Thyroid gland (tissue), 4 donors: ENCODE data around the gene KLF12.

Experiments
- POLR2A ChIP-seq, 2 donors: fragments of 450-650 bp; IDR thresholded peaks; one replicate each; pipeline ENCODE4 v1.6.1; 2017; ENCODE audit warnings: antibody characterized with exemption in 2 of 2, mild to moderate bottlenecking in 2 of 2, moderate library complexity in 1 of 2
- TF ChIP-seq, protein P1 (sequence below), 6 experiments: fragments of 200-600 bp in 3 of 6; fragments of 450-650 bp in 3 of 6; sonication (generic) in 3 of 6; IDR thresholded peaks; one replicate each; pipeline ENCODE4 v1.5.1; 2016 to 2019; ENCODE audit warnings: antibody characterized with exemption in 6 of 6, mild to moderate bottlenecking in 2 of 6, inconsistent platforms in 1 of 6, moderate library complexity in 1 of 6

- TF ChIP-seq, protein P1, sequence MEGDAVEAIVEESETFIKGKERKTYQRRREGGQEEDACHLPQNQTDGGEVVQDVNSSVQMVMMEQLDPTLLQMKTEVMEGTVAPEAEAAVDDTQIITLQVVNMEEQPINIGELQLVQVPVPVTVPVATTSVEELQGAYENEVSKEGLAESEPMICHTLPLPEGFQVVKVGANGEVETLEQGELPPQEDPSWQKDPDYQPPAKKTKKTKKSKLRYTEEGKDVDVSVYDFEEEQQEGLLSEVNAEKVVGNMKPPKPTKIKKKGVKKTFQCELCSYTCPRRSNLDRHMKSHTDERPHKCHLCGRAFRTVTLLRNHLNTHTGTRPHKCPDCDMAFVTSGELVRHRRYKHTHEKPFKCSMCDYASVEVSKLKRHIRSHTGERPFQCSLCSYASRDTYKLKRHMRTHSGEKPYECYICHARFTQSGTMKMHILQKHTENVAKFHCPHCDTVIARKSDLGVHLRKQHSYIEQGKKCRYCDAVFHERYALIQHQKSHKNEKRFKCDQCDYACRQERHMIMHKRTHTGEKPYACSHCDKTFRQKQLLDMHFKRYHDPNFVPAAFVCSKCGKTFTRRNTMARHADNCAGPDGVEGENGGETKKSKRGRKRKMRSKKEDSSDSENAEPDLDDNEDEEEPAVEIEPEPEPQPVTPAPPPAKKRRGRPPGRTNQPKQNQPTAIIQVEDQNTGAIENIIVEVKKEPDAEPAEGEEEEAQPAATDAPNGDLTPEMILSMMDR (IDR thresholded peaks at IDR 0.05) = no peak
- no peak for TF ChIP-seq POLR2A (IDR thresholded peaks at IDR 0.05)
Measured at GRCh38 chr13:74169676-74170075, 35.5 kb upstream of the KLF12 start.
